ENCODE data around the gene NSUN7.

DNA sequence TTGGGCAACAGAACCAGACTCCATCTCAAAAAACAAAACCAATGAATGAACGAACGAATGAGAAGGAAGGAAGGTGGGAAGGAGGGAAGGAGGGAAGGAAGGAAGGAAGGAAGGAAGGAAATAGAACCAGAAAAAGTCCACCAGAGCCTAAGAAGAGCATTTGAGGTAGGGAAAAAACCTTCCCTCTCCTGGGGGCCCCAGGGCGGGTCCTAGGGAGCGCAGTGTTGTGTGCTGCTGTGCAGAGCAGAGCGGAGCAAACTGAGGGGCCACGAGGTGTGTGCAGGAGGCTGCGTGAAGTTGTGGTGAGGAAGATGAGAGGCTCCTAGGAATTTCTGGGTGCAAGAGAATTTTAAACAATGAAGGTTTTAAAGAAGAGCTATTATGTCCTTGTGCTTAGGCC, 16.0 kb upstream of the NSUN7 start:
- TF ChIP-seq, protein P1, sequence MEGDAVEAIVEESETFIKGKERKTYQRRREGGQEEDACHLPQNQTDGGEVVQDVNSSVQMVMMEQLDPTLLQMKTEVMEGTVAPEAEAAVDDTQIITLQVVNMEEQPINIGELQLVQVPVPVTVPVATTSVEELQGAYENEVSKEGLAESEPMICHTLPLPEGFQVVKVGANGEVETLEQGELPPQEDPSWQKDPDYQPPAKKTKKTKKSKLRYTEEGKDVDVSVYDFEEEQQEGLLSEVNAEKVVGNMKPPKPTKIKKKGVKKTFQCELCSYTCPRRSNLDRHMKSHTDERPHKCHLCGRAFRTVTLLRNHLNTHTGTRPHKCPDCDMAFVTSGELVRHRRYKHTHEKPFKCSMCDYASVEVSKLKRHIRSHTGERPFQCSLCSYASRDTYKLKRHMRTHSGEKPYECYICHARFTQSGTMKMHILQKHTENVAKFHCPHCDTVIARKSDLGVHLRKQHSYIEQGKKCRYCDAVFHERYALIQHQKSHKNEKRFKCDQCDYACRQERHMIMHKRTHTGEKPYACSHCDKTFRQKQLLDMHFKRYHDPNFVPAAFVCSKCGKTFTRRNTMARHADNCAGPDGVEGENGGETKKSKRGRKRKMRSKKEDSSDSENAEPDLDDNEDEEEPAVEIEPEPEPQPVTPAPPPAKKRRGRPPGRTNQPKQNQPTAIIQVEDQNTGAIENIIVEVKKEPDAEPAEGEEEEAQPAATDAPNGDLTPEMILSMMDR (IDR thresholded peaks at IDR 0.05) = no peak
- TF ChIP-seq POLR2A (IDR thresholded peaks at IDR 0.05) (no peak), POLR2AphosphoS5 (IDR thresholded peaks at IDR 0.05) (no peak)

All from prostate gland (tissue), 2 donors.